NCI-H345 (cell line): ENCODE measurements around the gene APOH.

ENCODE experiments used
- DNase-seq: peaks from one replicate; lab custom pipeline; 2025; lab: John Stamatoyannopoulos, UW

Gene APOH

DNA sequence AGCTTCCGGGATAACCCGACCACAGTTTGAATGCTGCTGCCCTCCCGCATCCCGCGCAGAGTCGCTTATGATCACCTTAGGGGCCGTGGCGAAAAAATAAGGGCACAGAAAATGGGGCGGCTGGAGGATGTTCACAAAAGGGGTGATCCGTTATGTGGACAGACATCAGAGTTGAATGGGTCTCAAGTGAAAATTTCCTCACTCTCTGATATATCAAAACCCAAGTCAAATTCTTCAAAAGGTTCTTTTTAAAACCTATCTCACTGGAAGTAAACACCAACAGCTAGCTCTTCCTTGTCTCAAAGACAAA is 36.9 kb downstream of the APOH start:
- DNase-seq: no peak

DNA sequence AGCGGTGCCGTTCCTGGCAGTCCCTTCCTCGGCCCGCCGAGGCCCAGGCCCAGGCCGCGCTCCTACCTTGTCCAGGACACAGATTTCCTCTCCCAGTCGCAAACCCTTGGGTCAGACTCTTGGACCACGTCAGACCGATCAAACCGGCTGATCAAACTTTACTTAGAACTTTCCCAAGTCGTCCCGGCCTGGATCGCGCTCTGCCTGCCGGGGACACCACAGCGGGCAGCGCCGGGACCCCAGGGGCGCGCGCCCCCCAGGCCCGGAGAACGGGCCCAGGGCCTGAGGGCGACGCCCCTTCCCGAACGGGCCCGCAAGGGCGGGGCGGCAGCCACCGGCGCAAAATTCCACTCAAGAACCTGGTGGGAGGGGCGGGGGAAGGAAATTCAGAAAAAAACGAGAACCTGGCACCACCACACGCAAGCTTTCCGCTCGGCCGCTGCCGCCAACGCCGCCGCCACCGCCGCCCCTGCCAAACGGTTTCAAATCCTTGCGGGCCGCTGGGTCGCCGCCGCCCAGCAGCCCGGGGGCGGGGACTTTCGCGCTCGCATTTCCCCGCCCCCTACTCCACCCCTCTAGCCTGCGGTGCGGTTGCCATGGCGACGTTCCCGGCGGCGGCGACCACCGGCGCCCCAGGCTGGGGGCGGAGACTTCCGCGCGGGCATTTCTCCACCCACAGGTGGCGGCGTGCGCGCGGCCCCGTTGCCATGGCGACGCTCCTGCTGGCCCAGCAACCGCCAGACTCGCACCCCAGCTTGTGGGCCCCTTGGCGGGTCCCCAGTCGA is 37.4 kb downstream of the APOH start, which contains the start of gene CEP112:
Gene CEP112 (minus strand): TSS at position 541 of the 785 bp plus-strand sequence.
- peak; percentile 89 for DNase-seq

DNA sequence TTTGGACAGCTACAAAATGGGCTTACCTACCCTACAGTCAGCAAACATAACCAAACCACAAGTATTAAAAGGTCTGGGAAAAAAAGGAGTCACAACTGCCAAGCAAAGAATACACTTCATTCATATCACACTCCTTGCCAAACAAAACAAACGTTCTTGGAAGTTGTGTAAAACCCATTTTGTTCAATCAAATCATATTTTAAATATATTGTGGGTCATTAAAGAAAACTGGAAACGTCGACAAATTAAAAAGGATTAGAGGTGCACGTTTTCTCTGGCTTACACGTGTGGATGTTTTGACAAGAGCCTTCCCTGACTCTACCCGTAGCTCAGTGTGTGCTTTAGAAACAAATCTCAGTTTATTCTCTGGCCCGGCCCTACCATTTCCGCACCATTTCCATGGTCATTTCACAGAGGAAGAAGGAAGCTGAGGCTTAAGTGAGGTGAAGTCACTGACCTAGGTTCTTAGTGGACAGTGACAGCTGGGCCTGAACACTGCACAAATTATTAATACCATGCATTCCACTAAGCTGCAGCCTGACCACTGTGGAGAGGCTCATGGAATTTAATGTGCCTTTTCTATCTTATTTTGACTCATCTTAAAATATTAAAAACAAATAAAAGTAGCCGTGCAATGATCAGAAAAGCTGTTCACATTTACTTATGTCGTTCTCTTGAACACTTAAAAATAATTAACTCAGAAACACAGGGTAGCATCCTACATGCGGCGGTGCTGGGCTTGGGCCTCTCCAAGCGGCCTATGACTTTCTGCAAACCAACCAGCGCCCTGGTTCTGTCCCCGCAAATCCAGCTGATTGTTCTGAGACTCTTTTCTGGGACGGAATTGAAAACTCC is 38.2 kb downstream of the APOH start:
- no peak for DNase-seq

DNA sequence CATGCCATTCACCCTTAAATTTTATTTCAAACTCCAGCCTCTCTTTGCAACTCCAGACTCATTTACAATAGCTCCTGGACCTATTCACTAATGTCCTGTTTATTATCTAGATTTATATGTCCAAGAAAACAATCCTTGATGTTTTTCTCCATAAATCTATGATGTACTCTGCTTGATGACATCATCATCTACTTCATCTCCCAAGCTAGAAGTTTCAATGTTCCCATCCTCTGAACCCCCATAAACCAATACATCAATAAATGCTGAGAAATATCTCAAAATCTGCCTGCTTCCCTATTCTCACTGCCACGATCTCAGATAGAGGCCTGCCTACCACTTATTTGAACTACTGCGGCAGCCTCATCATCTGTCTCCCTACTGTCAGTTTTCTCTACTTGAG is 41.5 kb downstream of the APOH start:
- no peak for DNase-seq

DNA sequence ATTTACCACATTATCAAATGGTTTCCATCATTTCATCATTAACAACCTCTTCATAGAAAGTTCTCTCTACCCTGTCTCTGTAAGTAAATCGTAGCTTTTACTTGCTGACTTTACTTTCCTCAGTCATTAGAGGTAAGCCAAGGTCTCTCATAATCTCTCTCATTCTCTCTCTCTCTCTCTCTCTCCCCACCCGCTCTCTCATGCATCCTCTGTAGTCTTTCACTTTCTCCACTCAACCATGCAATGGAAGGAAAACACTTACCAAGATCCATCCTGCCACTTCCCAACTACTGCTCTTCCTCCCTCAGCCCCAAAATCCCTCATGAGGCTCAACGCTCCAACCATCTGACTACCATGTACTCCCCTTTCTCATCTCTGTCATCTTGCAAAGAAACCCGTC is 43.4 kb downstream of the APOH start:
- DNase-seq: peak; percentile 44

DNA sequence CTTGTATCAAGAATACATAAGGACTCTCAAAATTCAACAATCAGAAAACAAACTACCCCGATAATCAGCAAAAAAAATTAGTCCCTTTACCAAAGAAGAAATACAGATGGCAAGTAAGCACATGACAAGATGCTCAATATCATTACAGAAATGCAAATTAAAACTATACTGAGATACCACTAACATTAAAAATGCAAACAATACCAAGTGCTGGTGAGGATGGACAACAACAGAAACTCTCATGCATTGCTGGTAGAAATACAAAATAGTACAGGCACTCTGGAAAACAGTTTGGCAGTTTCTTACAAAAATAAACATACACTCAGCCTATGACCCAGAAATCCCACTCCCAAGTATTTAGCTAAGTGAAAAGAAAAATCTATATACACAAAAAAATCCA is 44.8 kb downstream of the APOH start:
- DNase-seq: no peak

DNA sequence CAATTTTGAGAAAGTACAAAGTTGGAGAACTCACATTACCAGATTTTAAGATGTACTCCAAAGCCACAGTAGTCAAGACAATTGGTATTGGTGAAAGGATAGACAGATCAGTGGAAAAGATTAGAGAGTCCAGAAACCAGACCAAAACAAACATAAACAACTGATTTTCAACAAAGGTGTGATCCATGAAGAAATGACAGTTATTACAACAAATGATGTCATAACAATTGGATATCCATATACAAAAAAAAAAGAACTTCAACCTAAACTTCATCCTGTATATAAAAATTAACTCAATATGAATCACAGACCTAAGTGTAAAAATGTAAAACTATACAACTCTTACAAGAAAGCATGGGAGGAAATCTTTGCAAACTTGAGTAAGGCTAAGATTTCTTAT is 45.7 kb downstream of the APOH start:
- no peak for DNase-seq

DNA sequence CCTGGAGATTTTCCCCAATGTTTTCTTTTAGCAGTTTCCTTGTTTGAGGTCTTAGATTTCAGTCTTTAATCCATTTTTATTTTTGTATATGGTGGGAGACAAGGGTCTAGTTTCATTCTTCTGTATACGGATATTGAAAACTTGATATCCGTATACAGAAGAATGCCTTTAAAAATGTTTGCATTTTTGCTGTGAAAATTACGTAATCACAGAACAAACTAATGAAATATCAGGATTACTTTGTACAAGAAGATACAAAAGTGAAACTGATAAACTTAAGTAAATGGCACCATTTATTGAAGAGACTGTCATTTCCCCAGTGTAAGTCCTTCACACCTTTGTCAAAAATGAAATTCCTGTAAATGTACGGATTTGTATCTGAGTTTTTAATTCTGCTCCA is 50.6 kb downstream of the APOH start:
- no peak for DNase-seq

DNA sequence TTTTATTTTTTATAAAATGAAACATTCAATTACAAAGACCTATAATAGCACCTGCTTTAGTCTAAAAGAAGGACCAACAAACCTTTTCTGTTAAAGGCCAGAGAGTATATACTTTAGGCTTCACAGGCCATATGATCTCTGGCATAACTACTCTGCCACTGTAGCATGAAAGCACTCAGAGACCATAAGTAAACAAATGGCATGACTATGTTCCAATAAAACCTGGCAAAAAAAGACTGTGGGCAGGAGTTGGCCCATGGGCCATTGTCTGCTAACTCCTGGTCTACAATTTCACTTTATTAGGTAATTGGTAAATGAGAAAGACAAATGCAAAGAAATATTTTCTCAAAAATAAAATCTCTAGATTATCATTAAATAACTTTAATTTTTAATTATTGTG is 52.2 kb downstream of the APOH start:
- peak; percentile 88 for DNase-seq

DNA sequence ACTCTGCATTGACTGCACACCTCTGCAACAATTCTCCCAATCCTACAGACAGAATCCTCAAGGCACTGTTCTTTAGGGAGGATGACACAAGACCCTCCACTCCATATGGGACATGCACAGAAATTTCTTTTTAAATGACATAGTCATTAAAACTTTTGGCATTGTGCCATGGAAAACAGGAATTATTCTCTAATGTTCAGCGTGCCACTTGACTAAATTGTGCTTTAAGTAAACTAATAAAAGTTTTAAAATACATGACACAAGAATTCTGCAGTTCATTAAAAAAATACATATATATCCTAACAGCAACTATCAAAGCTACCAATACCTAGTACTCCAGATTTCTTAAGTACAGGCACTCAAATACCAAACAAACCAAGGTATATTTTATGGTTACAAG is 53.3 kb downstream of the APOH start:
- DNase-seq: peak; percentile 12

DNA sequence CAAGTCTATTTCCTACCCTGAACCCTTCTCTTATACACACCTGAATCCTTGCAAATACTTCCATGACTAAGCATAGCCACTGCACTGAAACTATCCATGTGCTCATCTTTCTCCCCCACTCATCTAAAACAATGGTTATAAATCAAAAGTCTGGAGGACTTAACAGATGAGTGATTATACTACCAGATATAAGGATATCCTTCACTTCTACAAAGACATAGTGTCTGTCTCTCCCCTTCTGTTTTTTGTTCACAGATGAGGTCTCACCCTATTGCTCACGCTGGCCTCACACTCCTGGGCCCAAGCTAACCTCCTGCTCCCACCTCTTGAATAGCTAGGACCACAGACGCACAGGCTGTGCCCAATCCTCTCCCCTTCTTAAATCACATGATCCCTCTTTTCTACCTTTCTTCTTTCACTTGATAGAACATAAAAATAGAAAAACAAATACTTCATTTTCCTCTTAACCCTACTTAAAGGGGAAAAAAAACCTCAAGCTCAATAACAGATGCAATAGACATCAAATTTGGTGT is 56.5 kb downstream of the APOH start:
- no peak for DNase-seq

DNA sequence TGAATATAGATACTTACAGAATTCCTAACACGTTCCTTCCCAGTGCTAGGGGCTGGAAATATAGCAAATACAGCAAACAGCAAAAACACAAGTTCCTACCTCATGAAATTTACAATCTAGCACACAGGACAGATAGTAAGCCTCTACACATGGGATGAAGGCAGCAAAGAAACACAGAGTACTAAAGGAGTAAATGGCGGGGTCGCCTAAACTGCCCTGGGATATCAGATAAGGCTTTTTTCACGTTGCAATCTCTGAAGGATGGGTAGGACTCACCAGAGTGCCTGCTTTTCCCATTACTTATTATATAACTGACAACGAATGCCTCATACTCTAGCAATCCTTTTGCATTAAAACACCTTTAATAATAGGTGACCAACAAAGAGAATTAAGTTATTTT is 57.1 kb downstream of the APOH start:
- DNase-seq: no peak

DNA sequence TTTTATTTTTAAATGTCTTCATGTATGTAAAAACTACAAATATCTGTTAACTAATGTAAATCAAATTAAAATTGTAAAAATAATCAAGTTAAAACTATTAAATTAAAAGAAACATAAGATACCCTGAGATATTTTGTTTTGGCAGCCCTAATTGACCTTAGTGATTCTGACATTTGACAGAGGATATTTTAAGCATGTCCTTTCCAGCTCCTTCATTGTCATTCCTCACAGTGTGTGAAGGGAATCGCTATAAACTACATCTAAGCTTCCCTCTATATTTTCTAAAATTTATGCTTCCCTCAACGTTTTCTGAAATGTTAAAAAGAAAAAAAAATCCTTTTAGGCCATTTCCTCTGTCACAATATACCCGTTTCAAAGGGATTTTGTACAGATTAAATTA is 57.5 kb downstream of the APOH start:
- DNase-seq: no peak

DNA sequence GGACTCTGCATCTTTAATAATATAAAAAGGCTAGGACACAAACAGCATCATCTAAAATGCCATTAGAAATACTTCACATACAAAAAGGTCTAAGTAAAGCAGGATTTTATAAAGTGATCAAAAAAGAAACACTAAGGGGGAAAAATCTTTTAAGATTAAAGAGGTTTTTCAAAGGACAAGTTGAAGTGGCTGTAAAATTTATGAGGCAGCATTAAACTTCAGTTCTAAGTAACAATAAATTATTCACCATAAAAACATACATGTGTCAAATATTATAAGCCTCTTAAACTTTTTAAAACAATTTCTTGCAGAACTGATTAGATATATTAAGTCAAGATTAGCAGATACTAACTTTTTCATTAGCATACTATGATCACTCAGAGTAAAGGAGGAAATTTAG is 58.0 kb downstream of the APOH start:
- DNase-seq: no peak

DNA sequence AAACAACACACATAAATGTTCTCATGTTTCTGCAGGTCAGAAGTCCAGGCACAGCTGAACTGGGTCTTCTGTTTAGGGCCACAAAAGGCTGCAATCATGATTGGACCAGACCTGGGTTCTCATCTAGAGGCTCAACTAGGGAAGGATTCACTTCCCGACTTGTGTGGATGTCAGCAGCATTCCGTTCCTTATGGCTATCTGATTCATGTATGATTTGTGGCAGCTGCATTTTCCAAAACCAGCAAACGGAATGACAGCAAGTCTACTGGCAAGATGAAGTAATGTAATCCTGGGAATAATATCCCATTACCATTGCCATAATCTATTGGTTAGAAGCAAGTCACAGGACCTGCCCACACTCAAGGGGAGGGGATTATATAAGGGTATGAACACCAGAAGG is 59.4 kb downstream of the APOH start:
- no peak for DNase-seq

DNA sequence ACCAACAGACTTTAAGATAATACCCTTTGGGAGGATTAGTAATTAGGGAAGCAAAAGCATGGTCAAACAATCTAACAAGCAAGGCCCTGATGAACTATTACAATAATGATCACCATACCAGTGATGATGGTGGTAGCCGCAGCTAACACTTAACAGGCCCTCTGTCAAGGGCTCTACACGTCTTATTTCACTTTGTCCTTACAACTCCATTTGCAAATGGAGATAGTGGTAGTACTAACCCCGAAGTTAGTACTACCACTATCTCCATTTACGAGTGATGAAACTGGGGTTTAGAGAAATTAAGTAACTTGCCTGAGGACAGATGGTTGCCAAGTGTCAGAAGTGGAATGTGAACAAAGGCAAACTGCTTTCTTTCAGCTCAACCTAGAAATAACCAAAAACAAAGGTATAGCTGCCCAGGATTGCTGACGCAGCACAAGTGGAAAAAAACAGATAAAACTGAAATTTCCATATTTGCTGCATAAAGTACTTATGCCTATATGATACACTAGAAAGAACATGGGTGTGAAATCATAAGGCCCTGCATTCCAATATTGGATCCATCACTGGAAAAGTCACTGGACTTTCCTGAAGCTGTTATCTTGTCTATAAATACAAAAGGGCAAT is 61.9 kb downstream of the APOH start:
- DNase-seq: no peak

DNA sequence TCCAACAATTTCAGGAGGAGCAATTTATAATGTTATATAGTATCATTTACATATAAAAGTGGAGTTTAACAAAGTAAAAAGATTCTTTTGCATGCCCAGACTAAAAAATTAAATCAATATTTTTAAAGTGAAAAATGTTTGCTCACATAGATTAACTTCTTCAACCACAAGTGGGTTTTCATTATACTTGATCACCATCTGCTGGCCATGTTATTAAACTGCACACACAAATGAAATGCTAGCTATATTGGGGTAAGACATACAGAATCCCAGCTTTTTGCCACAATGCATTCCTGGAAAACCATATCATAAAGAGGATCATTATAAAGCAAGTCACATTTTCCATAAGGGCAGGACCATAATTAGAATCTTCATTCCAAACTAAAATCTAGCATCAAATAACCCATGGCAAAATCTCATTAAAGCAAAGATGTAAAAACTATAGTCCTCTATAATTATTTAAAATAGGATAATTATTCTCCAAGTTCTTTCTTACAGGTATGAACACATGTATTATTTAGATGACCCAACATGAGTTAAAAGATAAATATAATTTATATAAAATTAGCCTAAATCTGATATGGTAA is 63.6 kb downstream of the APOH start:
- peak; percentile 45 for DNase-seq
